GM18907 (cell line): ENCODE measurements around the gene RBBP5.
A peak's percentile ranks its signal among the peaks of the same experiment; 100 is the strongest.
"Not testable (repeated sequence)": the region's sequence is repeated elsewhere in the genome, so short reads cannot be mapped to it uniquely, and the experiment has no call there.

Experiments
- ATAC-seq: cut with Tn5 transposase; IDR thresholded peaks from one replicate; pipeline ENCODE4 v1.9.1; 2021; ENCODE audit warnings: mild to moderate bottlenecking, moderate library complexity; ENCODE audit not compliant: unreplicated experiment

The RBBP5 gene, protein sequence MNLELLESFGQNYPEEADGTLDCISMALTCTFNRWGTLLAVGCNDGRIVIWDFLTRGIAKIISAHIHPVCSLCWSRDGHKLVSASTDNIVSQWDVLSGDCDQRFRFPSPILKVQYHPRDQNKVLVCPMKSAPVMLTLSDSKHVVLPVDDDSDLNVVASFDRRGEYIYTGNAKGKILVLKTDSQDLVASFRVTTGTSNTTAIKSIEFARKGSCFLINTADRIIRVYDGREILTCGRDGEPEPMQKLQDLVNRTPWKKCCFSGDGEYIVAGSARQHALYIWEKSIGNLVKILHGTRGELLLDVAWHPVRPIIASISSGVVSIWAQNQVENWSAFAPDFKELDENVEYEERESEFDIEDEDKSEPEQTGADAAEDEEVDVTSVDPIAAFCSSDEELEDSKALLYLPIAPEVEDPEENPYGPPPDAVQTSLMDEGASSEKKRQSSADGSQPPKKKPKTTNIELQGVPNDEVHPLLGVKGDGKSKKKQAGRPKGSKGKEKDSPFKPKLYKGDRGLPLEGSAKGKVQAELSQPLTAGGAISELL

DNA sequence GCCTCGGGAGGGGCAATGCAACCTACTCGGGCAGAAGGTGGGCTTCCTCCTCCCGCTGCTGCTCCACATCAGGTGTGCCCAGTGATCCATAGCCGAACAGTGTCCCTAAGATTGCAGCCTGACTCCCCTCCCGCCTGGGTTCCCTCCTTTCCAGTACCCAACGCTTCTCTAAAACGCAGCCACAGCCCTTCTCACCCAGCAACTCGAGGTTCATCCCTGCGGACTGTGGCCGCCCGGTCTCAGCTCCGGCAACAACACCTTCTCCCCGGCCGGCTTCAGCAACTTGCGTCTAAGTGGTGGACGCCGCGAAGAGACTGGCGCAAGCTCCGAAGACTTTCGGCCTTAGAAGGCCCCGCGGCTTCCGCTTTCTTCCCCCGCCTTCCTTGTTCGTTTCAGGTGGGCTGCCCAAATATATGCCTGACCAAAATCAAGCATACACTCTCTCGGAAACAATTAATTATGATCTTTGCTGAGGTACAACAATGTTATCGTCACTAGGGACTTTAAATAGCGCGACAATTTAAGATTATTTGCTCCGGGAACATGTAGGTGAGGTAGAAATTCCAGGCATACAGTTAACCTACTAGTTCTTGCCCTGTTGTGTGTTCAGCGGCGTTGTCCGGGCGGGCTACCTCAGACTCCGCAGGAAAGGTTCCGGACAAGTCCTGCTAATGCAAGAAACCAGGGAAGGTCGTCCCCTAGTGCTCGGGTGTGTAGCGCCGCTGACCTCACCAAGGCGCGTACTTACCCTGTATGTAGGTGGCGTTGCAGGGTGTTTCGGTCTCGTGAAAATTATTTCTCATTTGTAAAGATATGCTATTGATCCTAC, at the start of gene RBBP5:
RBBP5 (minus strand) TSS at position 319 of the 829 bp plus-strand sequence; CDS start at position 214, 105 bp downstream.
- peak; percentile 93 for ATAC-seq

DNA sequence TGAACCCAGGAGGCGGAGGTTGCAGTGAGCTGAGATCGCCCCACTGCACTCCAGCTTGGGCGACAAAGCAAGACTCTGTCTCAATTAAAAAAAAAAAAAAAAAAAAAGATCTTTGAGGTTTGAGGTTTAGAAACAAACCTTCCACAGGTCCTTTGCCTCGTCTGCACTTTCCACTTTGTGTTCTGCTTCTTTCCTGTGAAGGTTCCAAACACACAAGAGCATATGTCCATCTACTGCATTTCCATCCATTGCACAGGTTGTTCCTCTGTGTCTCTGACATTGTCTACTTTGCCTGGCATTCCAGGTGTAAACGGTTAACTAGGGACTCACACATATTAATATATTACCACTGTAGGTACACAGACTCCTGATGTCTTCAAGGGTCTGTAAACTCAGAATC, 49.6 kb upstream of the RBBP5 start:
- no peak for ATAC-seq

DNA sequence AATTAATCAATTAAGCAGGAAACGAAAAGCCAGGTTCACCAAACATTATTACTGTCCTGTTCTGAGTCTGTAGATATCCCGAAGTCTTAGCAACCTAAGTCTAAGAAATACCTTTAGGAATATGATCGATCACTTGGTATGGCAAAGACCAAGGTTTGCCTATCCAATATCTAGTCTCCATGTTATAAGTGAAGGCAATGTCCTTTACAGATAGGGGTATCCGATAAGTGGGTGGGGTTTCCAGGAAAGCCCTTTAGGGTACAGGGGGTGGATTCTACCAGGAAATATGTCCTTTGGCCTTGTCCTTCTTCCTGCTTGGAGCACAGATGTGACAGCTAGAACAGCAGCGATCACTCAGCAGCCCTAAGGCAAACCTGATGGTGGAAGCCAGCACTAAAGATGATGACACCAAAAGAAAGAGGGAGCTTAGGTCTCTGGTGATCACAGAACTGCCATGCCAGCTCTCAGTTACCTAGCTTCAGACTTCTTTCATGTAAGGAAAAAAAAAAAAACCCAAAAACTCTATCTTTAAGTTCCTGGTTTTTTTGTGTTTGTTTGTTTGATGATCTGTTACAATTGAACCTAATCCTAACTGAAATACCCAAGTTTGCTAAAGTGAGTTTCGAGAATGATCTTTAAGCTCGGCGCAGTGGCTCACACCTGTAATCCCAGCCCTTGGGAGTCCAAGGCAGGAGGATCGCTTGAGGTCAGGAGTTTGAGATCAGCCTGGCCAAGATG, 48.9 kb upstream of the RBBP5 start:
- ATAC-seq, result no peak

DNA sequence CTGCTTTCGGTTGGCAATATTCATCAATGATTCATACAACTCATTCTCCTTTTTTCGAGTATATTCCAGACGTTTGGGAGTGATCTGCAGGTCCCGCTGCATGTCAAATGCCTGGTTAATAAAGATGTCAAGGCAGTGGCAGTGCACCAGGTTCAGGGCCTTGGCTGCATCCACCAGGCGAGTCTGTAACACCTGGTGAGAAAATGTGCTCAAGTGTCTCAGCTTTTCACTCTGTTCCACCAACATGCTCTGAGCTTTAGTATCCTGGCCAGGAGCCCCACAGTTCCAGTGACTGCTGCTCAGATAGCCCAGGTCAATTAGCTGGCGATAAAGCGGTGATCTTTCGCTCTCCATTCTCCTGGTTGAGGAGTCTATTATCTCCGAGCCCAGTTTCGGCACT, 47.5 kb upstream of the RBBP5 start:
- ATAC-seq, result no peak

DNA sequence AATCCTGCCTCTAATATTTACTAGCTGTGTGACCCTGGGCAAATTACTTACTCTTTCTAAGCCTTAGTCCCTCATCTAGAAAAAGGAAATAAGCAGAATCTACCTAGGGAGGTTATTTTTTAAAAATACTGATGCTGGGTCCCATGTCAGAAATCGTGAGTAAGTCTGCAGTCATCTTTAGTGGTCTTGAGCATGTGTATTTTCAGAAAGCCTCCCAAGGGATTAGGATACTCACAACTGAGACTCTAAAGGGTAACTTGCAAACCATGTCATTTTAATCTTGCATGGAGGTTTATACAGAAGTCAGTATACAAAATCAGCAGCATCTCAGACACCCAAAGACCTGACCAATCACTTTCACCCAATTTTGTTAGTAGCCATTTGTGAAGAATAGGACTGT, 46.5 kb upstream of the RBBP5 start:
- ATAC-seq, result no peak

DNA sequence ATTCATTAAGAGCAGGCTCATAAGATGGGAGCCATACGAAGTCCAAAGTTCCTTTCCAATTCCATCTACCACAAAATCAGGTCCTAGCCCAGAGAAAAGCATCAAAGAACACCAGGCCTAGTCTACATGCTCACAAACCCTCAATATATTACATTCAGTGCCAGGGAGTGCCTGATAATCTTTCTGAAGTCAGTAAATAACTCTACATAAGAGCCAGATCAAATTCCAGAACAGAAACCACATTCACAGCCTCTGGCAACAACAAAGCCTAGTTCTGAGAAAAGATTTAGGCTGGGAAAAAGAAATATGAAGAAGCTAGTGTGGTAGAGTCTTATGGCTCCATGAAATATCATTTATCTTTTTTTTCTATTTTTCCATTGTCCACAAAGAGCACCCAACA, 40.5 kb upstream of the RBBP5 start:
- ATAC-seq, result no peak

DNA sequence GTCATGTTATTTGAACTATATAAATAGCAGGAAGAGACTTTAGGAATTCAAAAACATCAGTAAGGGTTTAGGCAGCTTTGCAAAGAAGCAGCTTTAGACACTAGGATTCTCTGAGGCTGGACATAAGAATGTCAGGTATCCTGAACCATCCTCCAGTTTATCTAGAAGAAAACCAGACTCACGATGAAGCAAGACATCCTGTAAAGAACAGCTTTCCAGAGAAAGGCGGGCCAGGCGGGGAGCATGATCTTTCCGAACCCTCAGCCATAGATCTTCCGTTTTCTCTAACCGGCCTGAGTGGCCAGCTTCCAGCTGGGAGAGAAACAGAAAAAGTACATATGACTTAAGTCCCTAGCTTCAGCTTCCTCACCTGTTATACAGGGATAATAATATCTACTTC, 39.3 kb upstream of the RBBP5 start:
- ATAC-seq, result no peak

DNA sequence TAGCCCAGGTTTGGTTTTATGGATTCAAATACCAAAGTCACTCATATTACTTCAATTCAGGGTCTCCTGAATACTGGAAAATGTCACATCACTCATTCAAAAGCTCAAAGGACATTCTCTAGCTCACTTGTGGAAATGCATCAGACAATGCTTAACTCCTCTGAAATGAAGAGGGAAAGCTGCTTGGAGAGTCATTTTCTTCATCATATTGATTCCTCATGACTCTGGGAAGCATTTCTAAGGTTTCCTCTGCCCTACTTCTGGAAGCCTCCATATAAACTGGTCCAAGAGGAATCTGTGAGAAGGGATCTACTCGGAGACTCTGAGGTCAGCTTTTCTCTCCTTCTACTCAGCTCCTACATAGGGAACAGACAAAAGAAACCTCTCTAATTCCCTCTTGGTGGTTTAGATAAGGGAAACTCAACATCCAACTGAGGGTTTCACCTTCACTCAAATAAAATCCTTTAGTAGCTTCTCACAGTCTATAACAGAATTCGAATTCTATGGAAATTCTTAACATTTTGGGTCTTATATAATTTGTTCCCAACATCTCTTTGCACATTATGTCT, 36.4 kb upstream of the RBBP5 start:
- ATAC-seq, result no peak

DNA sequence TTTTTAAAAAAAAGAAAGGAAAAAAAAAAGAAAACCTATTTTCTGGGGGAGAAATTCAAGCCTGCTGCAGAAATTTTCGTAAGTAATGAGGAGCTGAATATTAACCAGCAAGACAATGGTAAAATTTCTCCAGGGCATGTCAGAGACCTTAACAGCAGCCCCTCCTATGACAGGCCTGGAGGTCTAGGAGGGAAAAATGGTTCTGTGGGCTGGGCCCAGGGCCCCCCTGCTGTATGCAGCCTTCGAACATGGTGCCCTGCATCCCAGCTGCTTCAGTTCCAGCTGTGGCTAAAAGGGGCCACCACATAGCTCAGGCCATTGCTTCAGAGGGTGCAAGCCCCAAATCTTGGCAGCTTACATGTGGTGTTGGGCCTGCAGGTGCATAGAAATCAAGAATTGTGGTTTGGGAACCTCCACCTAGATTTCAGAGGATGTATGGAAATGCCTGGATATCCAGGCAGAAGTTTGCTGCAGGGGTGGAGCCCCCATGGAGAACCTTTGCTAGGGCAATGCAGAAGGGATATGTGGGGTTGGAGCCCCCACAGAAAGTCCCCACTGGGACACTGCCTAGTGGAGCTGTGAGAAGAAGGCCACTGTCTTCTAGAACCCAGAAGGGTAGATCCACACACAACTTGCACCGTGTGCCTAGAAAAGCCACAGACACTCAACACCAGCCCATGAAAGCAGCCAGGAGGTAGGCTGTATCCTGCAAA, 34.0 kb upstream of the RBBP5 start:
- not testable (repeated sequence) for ATAC-seq

DNA sequence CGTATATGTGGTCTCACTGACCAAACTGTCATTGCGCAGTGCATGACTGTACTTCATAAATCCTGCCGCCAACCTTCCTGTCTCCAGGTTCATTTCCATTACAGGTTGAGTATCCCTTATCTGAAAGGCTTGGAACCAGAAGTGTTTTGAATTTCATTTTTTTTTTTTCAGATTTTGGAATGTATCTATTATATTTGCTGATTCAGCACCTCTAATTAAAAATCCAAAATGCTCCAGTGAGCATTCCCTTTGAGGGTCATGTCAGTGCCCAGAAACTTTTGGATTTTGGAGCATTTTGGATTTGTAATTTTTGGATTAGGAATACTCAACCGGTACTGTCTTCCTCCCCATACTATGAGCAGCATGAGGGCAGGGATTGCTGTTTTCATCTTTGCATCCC, 30.7 kb upstream of the RBBP5 start:
- no peak for ATAC-seq

DNA sequence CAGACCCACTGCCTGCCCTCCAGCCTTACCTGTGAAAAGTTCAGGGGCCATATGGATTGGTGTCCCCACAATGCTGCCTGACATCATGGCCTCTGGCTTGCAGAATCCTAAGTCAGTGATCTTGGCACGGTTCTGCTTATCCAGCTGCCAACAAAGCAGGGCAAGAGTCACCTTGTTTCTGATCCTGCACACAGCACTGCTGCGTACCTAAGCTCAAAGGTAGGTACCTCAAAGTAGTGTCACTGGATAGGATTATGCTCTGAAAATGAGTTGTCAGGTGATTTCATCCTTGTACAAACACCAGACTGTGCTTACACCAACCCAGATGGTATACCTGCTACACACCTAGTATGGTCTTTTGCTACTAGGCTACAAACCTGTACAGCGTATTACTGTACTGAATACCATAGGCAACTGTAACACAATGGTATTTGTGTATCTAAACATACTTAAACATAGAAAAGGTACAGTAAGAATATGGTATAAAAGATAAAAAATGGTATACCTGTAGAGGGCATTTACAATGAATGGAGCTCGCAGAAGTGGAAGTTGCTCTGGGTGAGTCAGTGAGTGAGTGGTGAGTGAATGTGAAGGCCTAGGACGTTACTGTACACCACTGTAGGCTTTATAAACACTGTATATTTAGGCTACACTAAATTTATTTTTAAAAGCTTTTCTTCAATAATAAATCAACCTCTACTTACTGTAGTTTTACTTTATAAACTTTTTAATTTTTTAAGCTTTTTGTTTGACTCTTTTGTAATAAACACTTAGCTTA, 29.1 kb upstream of the RBBP5 start:
- no peak for ATAC-seq

DNA sequence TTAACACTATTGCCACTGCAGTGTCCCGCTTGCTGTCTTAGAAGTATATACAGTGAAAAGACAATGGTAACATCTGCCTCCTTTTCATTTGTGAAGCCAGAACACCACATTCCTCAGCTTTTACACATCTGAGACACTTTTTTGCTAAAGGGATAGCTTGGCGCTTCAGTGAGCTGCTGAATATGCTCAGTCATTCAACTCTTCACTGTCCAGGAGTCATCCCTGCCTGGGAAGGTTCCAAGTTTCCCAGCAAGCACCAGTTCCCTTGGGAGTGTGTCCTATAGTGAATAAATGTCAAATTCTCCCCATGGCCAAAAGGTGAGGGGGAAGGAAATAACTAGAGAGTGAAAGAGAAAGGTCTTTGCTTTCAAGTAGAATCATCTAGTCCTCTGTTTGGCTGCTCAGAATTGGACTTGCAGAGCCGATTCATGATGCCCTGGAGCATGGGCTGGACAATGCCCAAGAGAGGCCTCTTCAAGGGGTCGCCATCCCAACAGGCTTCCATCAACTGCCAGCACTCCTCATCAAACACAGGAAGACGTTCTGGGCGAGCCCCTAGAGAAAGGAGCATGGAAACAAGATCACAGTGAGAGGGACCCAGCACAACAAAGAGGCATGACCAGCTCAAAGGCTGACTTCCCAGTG, 25.5 kb upstream of the RBBP5 start:
- ATAC-seq, result no peak

DNA sequence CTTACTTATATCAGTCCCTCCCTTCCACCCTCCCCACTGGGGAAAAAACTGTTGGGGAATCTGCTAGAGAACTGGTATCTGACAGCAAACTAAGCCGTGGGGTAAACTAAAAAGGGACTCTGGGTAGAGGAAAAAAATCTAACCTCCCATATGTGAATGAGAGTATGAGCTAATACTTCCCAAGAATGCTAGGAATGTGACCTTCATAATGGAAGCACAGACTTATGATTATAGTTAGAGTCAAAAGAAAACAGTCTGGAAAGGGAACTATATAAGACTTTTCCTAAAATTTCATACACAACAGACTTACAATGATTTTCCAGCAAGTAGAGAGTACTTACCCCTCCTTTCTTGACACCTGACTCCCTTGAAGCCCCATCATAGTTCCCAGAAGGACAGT, 23.0 kb upstream of the RBBP5 start:
- no peak for ATAC-seq

DNA sequence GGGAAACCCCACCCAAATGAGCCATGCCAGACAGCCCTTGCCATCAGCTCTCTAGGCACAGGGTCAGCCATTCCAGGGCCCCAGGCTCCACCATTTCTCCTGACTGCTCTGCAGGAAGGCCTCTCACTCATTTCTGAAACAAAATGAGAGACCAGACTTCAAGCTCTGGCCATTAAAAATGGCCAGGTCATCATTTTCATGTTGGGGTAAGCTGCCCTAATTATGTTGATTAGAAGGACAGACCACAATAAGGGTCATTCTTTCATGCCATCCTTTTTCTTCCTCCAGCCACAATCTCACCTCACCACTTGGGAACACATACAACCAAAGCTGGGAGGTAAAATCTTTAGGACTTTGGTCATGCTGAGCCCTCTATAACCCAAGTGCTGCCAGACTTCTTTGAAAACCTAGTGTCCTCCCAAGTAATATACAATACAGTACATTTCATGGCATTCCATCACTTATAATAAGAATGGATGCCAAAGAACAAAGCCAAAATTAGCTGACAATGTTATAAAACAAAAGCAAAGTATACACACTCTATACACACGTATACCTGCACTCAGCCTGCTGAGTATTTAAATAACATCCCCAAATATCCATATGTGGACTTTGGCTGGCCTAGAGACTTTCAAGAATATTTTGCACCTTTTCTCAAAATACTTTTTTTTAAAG, 22.4 kb upstream of the RBBP5 start:
- ATAC-seq, result no peak

DNA sequence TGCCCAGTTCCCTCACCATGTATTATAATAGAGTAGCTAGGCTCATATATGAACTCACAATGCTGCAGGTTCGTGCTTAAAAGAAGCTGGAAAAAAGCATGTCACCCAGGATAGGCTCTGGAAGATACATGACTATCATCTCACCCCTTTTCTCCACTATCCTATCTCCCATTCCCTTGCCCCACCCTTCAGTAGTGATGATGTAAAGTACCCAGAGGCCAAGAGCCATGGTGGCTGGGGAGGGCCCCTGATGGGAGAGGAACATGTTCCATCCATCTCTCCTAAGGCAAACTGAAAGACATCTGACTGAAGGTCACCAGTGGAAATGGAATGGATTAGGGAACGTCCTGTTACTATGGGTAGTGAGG, 20.3 kb upstream of the RBBP5 start:
- no peak for ATAC-seq

DNA sequence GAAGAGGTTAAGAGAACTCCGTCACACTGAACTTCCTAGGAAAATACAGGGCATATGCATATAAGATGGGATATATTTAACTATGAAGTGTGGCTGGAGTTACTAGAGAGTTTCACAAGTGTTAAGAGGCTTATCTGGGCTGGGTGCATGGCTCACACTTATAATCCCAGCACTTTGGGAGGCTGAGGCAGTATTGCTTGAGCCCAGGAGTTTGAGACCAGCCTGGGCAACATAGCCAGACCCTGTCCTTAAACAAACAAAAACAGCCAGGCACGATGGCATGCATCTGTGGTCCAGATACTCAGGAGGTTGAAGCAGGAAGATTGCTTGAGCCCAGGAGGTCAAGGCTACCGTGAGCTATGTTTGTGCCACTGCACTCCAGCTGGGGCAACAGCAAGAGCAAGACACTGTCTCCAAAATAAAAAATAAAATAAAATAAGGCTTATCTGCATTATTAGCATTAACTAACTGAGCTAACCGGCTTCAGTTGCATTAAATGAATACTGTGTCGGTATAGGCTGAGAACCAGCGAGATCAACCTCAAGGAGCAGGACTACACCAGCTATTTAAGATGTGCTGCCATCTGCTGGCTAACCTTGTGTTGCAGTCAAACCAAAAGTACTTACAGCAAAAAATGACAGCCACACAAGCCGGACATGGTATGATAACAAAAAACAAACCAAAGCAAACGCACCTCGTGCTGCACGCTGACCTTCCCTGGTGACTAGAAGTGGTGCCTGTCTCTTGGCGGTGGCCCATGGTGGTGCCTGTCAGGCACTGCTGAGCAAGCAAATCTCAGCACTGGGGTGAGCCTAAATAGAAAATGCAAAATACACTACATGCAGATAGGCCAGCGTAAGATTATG, 19.7 kb upstream of the RBBP5 start:
- ATAC-seq, result no peak

DNA sequence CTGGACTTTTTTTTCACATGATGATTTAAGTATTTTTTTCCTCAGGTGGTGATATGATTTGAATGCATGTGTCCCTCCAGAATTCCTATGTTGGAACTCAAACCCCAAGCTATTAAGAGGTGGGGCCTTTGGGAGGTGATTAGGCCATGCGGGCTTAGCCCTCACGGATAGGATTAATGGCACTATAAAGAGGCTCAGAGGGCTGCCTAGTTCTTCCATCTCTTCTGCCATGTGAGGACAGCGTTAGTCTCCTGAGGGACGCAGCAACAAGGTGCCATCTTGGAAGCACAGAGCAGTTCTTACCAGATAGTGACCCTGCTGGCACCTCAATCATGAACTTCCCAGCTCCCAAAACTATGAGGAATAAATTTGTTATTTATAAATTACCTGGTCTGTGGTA, 18.3 kb upstream of the RBBP5 start:
- no peak for ATAC-seq

DNA sequence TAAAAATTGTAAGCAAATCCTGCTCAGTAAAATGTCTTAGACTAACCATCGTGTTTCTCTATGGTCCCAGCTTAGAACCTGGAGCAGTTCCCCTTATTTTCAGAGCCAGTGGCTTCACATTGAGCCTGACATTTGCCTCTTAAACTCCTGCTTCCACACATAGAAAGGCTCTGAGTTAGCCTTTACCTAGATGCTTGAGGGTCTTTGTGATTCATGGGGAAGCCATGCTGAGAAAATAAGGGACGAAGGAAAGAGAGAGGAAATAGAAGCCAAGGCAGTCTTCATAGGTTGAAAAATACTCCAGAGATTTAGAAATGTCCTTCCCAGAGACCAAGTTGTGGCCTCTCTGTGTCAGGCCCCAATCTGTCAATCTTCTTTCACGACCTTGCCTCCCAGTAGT, 16.1 kb upstream of the RBBP5 start:
- ATAC-seq, result no peak
